Activated gamma-delta T cell treated with anti-CD3 and anti-CD28 coated beads, Interleukin-2, amount 50 U/mL, for 16 hours (primary cell): Measurements from ENCODE around the gene UTS2R.

Experiments
- DNase-seq: peaks from one replicate; pipeline ENCODE4 v3.0.0-alpha.2; 2020; ENCODE audit warnings: low read depth

The UTS2R gene

GRCh38 chr17:82371333-82372248, at the start of gene UTS2R:
Gene UTS2R (plus strand): TSS chr17:82371765. CDS start chr17:82374325, 2,560 bp downstream.
- DNase-seq, result no peak

GRCh38 chr17:82321947-82322466, 49.6 kb upstream of the UTS2R start:
- DNase-seq, result no peak

DNA sequence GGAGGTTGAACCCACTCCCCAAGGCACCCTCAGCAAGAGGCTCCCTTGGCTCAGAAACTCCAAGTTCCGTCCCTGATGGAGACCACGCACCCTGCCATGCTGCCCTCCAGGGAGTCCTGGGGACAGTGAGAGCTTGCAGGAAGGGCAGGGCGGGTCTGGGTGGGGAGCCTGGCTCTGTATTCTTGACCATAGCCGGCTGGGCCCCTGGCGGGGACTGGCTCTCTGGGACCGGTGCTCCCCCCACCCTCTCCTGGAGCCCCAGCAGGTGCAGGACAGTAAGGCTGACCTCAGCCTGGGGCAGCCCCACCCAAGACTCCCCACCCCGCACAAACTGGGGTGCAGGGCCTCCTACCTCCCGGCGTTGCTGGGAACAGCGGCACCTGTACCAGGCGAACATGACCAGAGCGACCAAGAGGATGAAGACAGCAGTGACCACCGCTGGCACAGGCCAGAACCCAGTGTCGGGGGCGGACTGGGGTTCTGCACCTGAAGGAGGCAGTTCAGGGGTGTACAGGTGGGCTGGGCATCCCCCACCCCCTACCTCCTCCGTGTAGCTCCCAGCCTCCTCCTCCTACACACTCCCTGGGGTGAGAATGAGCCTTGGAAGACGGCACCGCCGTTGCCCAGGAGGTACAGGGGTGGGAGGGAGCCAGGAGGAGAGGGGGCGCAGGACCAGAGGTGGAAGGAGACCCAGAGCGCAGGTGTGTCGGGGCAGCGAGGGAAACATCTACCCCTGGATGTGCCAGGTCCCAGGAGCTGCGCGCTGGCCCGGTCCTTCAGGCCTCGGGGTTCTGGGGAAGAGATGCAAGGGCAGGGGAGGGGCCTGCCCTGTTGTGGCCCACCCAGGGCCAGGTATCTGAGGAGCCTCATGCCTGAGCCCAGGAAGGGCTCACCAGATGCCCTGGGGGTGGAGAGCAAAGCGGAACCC, 48.8 kb upstream of the UTS2R start:
- no peak for DNase-seq

DNA sequence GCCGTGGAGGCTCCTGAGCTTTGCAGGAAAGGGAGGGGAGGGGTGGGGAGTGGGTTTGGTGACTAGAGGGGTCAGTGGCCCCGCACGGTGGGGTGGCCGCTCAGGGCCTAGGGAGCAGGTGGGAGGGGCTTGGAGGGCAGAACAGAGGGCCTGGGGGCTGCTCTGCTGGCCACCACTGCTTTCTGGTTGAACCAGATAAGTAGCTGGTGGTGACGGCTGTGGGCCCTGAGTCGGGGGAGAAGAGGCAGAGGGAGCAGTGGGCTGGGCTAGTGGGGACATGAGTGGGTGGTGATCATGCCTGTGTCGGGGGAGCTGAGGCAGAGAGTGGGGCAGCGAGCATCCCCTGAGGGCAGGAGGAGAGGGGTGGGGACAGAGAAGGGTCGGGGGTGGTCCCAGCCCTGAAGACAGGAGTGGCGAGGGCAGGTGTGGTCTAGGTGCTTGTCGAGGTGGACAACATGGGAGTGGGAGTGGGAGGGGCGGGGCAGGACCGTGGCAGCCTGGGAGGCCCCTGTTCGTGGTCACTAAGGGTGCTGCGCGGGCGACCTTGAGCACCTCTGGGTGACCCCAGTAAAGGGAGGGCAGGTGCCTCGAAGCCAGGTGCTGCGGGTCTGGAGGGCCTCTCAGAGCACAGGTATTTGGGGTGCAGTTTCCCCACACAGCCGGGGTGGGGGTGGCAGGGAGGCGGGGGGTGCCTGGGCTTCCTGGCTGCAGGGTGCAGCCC, 47.9 kb upstream of the UTS2R start:
- no peak for DNase-seq

DNA sequence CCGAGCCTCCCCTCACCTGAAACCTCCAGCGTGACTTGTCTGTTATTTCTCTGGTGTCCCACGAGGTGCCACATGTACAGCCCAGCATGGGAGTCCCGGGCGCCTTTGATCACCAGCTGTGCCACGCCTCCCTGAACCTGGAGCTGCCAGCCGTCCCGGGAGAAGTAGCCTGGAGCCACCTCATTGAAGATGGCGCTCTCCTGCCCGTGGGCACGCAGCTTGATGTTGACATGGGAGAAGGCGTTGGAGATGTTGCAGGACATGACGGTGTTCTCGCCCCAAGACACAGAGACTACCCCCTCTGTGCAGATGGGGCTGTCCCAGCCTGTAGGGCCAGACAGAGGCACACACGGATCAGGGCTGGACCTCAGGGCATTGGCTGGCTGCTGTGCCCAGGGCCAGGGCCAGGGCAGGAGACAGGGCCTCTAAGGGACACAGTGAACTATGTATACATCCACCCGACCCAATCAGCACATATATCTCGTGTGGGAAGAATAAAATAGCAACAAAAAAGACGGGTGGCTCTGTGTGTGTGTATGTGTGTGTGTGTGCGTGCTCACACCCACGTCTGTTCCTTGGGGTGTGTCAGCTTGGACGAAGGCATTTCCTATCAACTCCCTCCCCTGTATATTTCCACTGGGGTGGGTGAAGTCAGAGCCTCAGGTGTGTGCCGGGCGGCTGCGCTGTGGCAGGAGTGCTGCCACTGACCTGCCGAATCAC, 46.8 kb upstream of the UTS2R start:
- DNase-seq, result no peak

- DNase-seq, result no peak
These were observed 46.0 kb upstream of the UTS2R start for GRCh38 chr17:82325286-82326180.

DNA sequence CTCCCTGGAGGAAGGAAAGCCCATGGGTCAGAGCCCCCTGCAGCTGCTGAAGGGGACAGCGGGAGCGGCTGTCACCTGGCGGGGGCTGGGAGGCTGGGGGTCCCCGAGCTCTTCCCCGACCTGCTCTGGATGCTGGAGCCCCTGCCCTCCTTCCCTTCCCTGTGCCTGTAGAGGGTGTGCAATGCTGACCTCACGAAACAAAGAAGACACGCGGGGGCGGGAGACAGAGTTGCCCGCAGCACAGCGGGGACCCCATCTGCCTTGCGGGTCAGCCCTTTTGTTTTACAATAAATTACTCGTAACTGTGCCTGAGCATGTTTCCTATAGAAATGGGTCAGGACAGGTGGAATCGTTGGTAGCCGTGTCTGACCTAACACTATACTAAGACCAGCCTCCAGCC, 44.3 kb upstream of the UTS2R start:
- no peak for DNase-seq

GRCh38 chr17:82327757-82328140, 43.8 kb upstream of the UTS2R start:
- no peak for DNase-seq

DNA sequence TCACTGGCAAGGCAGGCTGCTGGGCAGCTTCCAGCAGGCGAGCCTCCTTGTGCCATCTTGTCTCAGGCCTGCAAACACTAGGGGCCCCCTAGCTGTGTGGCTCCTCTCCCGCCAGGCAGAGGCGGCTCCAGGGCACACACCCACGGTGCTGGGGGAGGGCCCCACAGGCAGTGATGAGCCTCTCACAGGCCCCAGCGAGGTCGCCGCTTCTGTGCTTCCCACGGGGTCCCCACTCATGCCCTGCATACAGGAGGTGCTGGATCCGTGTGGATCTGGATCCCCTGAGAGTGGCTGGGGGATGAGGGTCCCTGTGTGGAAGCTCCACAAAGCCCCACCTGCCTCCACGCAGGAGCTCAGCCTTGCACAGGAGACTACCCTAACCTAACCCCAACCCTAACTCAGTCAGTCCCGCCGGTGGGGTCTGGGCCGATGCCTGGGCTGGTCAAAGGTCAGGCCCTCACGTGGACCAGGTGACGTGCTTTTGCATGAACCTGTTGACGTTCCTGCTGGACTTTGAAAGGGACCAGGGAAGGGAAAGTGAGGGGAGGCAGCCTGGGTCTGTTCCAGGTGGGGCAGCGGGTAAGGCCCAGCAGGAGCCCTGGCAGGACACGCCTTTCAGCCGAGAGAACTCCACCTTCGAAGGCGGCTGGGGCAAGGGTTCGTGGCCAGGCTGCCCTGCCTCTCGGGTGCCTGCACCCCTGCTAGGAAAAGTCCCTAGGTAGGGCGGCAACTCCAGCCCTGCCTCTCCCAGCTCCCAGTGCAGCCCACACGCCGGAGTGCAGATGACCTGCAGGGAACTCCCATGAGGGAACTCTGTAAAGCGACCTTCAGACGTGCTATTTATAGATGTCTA, 43.2 kb upstream of the UTS2R start:
- no peak for DNase-seq

DNA sequence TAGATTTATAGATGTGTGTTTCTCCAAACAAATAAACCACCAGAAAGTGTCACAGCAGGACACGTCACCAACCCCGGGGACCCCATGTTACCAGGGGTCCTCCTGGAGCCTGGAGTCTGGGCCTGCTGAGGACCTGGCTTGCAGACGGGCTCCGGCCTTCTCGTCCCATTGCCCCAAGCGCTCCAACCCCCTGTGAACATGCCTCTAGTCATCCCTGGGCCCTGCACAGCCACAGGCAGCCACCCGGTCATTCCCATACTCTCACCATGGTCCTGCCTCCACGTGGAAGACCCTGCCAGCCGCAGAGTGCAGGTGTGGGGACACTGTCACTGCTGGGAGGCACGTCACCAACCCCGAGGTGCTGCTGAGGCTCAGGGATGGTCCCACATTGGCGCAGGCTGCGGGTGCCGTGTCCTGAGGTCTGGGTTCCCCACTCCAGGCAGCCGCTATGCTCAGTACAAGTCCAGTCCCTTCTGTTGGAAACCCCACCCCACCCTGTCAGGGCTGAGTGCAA, 42.5 kb upstream of the UTS2R start:
- DNase-seq, result no peak

- DNase-seq, result no peak
These were observed 41.8 kb upstream of the UTS2R start for GRCh38 chr17:82329683-82330321.

- DNase-seq, result no peak
These were observed 41.0 kb upstream of the UTS2R start for GRCh38 chr17:82330322-82331239.

DNA sequence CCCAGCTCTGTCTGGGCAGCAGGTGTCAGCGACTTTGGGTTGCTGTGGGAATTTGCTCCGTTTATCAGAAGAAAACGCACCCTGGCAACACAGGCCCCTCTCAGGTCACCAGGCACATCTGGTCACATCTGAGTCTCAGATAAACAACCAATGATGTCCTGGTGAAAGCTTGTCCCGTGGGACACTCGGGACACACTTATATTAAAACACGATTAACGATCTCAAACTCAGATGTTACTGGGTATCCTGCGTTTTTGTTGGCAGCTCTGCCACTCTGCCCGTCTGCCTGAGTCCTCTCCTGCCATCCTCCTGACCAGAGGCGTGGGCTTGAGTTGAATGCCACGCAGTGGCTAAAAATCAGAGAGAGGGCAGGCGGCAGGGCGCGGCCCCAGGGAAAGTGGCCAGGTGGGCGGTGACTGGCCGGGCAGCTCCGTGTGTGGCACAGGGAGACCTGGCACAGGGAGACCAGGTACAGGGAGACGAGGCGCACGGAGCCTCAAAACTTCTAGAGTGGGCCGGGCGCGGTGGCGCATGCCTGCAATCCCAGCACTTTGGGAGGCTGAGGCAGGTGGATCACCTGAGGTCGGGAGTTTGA, 40.1 kb upstream of the UTS2R start:
- DNase-seq, result no peak

DNA sequence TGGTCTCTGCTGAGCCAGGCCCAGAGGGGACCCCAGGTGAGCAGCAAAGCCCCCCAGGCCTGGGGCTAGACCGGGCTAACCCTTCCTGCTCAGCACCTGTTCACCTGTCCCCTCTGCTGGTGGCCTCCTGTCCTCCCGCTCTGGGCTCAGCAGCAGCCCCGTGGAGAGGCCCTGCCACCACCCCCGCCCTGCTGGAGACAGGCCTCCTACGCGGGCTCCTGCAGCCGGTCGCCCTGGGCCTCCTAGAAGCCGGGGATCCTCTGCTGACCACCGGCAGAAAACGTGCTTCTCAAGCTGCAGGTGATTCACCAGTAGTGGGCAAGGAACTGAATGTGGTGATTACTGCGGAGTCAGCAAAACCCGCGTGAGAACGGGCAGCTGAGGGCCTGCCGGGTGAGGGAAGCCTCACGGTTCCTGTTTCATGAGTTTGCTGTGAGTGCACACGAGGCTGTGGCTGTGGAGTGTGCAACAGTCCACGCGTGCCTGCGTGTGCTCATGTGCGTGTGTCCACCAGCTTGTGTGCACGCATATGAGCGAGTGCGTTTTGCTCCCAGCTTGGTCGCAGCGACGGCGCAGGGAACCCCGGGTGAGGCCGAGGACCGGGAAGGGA, 38.8 kb upstream of the UTS2R start:
- no peak for DNase-seq

DNA sequence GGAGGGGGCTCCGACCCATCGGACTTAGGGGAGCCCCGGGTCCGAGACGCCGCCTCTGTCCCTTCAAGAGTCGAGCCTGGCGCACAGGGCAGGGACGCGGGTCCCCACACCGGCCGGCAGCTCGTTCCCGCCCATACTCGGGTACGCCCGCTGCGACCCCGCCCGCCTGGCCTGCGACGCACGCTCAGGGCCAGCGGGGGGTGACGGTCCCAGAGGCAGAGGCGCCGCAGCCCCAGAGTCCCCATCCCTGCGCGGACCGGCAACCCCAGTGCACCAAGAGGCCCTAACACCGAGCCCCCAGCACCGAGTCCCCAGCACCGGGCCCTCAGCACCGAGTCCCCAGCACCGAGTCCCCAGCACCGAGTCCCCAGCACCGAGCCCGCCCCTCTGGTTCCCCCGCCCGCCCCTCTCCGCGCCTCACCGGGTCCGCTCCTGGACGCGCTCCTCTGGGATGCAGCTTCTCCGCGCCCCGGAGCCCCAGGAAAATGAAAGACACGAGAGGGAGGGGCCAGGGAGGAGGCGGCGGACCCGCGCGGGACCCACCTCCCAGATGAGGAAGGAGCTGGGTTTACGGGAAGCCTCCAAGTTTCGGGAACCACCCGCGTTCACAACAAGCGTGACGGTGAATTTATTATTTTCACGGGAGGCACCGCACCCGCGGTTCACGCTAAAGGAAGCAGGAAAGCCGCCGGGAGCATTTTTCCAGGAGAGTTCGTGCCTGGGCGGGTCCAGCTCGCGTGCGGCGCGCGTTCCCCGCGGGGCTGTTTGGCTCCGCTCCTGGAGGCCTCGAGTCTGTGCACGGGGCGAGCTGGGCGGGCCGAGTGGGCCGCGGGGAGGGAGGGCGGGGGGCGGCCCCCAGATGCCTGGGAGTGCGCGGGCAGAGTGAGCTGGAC, 38.0 kb upstream of the UTS2R start, which contains the start of gene SECTM1:
Gene SECTM1, minus strand, starts transcription at position 488 of the 893 bp plus-strand sequence. CDS start 6,526 bp downstream, outside the sequence.
- DNase-seq, result no peak
